ENCODE data around the gene CDK8.

CDK8 gene

DNA sequence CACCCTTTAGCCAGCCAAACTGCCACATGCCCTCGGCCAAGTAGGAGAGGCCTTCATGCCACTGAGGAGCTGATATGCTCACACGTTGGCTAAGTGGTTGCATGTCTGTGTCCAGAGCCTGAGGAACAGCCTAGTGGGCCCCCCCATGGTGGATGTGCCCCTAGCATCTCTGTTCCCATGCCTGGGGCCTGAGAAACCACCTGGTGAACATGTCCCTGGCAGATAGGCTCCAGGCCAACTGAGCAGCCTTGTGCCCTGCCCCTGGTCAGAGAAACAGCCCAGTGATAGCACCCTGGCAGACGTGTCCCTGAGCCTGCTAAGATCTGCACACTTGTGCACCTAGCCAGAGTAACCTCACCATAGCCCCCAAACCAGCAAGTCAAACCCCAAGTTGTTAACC, 181.7 kb downstream of the CDK8 start:
- TF ChIP-seq, protein P1, sequence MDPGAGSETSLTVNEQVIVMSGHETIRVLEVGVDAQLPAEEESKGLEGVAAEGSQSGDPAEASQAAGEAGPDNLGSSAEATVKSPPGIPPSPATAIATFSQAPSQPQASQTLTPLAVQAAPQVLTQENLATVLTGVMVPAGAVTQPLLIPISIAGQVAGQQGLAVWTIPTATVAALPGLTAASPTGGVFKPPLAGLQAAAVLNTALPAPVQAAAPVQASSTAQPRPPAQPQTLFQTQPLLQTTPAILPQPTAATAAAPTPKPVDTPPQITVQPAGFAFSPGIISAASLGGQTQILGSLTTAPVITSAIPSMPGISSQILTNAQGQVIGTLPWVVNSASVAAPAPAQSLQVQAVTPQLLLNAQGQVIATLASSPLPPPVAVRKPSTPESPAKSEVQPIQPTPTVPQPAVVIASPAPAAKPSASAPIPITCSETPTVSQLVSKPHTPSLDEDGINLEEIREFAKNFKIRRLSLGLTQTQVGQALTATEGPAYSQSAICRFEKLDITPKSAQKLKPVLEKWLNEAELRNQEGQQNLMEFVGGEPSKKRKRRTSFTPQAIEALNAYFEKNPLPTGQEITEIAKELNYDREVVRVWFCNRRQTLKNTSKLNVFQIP (CRISPR knock-in tag; IDR thresholded peaks at IDR 0.05; ENCODE audit: borderline replicate concordance, low read depth) = no peak
- TF ChIP-seq BACH2 (CRISPR knock-in tag; IDR thresholded peaks at IDR 0.05; ENCODE audit: borderline replicate concordance) = no peak
- no peak for ATAC-seq

DNA sequence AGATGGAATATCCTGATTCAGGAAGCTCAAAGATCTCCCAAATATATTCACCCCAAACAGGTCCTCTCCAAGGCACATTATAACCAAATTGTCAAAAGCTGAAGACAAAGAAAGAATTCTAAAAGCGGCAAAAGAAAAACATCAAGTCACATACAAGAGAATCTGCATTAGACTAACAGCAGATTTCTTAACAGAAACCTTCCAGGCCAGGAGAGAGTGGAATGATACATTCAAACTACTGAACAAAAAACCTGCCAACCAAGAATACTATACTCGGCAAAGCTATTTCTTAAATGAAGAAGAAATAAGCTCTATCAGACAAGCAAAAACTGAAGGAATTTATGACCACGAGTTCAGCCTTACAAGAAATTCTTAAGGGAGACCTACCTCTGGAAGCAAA, 183.0 kb downstream of the CDK8 start:
- no peak for ATAC-seq
- no peak for TF ChIP-seq TCF4 (CRISPR knock-in tag; IDR thresholded peaks at IDR 0.05; ENCODE audit: borderline replicate concordance)
- TF ChIP-seq ZNF8 (CRISPR knock-in tag; IDR thresholded peaks at IDR 0.05) = no peak
- no peak for TF ChIP-seq BACH2 (CRISPR knock-in tag; IDR thresholded peaks at IDR 0.05; ENCODE audit: borderline replicate concordance)
- TF ChIP-seq ZC3H10 (CRISPR knock-in tag; IDR thresholded peaks at IDR 0.05) = no peak
- no peak for TF ChIP-seq GLIS3 (CRISPR knock-in tag; IDR thresholded peaks at IDR 0.05)
- no peak for TF ChIP-seq OSR1 (CRISPR knock-in tag; IDR thresholded peaks at IDR 0.05)
- no peak for TF ChIP-seq ZFP3 (CRISPR knock-in tag; IDR thresholded peaks at IDR 0.05)
- TF ChIP-seq RARB (CRISPR knock-in tag; IDR thresholded peaks at IDR 0.05) = no peak
- no peak for TF ChIP-seq TSHZ2 (CRISPR knock-in tag; IDR thresholded peaks at IDR 0.05)
- TF ChIP-seq ZNF565 (CRISPR knock-in tag; conservative IDR thresholded peaks at IDR 0.05; ENCODE audit: low read depth) = no peak
- TF ChIP-seq TOX (CRISPR knock-in tag; IDR thresholded peaks at IDR 0.05; ENCODE audit: borderline replicate concordance) = no peak
- TF ChIP-seq CREB5 (CRISPR knock-in tag; IDR thresholded peaks at IDR 0.05; ENCODE audit: low read depth) = no peak
- TF ChIP-seq CSDC2 (CRISPR knock-in tag; IDR thresholded peaks at IDR 0.05) = no peak
- TF ChIP-seq, protein P1 (CRISPR knock-in tag; IDR thresholded peaks at IDR 0.05; ENCODE audit: borderline replicate concordance, low read depth) = no peak
- no peak for TF ChIP-seq PPARA (CRISPR knock-in tag; IDR thresholded peaks at IDR 0.05; ENCODE audit: borderline replicate concordance)
- no peak for TF ChIP-seq PATZ1 (CRISPR knock-in tag; IDR thresholded peaks at IDR 0.05; ENCODE audit: borderline replicate concordance)
- no peak for TF ChIP-seq ZNF70 (CRISPR knock-in tag; IDR thresholded peaks at IDR 0.05)
- no peak for TF ChIP-seq SNAI2 (CRISPR knock-in tag; IDR thresholded peaks at IDR 0.05)
- no peak for TF ChIP-seq ZFP30 (CRISPR knock-in tag; IDR thresholded peaks at IDR 0.05)
- TF ChIP-seq ARNTL (CRISPR knock-in tag; IDR thresholded peaks at IDR 0.05; ENCODE audit: borderline replicate concordance, low read depth) = no peak

- no peak for ATAC-seq
Observed at GRCh38 chr13:26440111-26440510, 186.2 kb downstream of the CDK8 start.

More at GRCh38 chr13:26440111-26440510, 186.2 kb downstream of the CDK8 start:
- TF ChIP-seq ZFP3 (CRISPR knock-in tag; IDR thresholded peaks at IDR 0.05) (no peak), ZNF70 (CRISPR knock-in tag; IDR thresholded peaks at IDR 0.05) (no peak), CSDC2 (CRISPR knock-in tag; IDR thresholded peaks at IDR 0.05) (no peak), PPARA (CRISPR knock-in tag; IDR thresholded peaks at IDR 0.05; ENCODE audit: borderline replicate concordance) (no peak), ZFP30 (CRISPR knock-in tag; IDR thresholded peaks at IDR 0.05) (no peak), TCF4 (CRISPR knock-in tag; IDR thresholded peaks at IDR 0.05; ENCODE audit: borderline replicate concordance) (no peak), SNAI2 (CRISPR knock-in tag; IDR thresholded peaks at IDR 0.05) (no peak), TOX (CRISPR knock-in tag; IDR thresholded peaks at IDR 0.05; ENCODE audit: borderline replicate concordance) (no peak), CREB5 (CRISPR knock-in tag; IDR thresholded peaks at IDR 0.05; ENCODE audit: low read depth) (no peak), ISL1 (CRISPR knock-in tag; IDR thresholded peaks at IDR 0.05) (no peak), ESRRG (CRISPR knock-in tag; IDR thresholded peaks at IDR 0.05) (no peak), RARB (CRISPR knock-in tag; IDR thresholded peaks at IDR 0.05) (no peak)

Data from SK-N-SH treated with all-trans-retinoic acid at 6 μM for 48 hours (cell line).